Neural progenitor cell (in vitro differentiated cells): ENCODE data around the gene GOLIM4. TPM values are rescaled to one million over a fixed set of nuclear protein-coding genes. Genes with fewer than 3 reads are reported as not detected.

Experiments used
- DNase-seq: peaks from one replicate; pipeline ENCODE4 v3.0.0-alpha.2; 2016; ENCODE audit warnings: low spot score
- H2AFZ ChIP-seq: fragments of 200-600 bp; sonication (generic); replicated peaks from 2 replicates; pipeline ENCODE4 v1.6.1; 2016; ENCODE audit warnings: antibody characterized with exemption
- H3F3A ChIP-seq: fragments of 200-600 bp; sonication (generic); 2 replicates; pipeline ENCODE4 v1.6.1; 2016; ENCODE audit warnings: antibody characterized with exemption, low read depth
- H3K27ac ChIP-seq: fragments of 200-600 bp; sonication (generic); 2 replicates; pipeline ENCODE4 v1.5.1; 2016; ENCODE audit warnings: mild to moderate bottlenecking
- H3K27me3 ChIP-seq: fragments of 200-600 bp; sonication (generic); 2 replicates; pipeline ENCODE4 v1.6.1; 2016; ENCODE audit warnings: mild to moderate bottlenecking, moderate library complexity
- H3K36me3 ChIP-seq: fragments of 200-600 bp; sonication (generic); 2 replicates; pipeline ENCODE4 v1.5.1; 2016
- H3K4me1 ChIP-seq: fragments of 200-600 bp; sonication (generic); 2 replicates; pipeline ENCODE4 v1.6.1; 2016; ENCODE audit warnings: mixed run types
- H3K4me2 ChIP-seq: fragments of 200-600 bp; sonication (generic); 2 replicates; pipeline ENCODE4 v1.6.1; 2016
- H3K4me3 ChIP-seq: fragments of 200-600 bp; sonication (generic); 2 replicates; pipeline ENCODE4 v1.5.1; 2016
- H3K79me2 ChIP-seq: fragments of 200-600 bp; sonication (generic); 2 replicates; pipeline ENCODE4 v1.6.1; 2016; ENCODE audit warnings: low read depth
- H3K9ac ChIP-seq: fragments of 200-600 bp; sonication (generic); 2 replicates; pipeline ENCODE4 v1.6.1; 2016
- H3K9me3 ChIP-seq: fragments of 200-600 bp; sonication (generic); 2 replicates; pipeline ENCODE4 v1.5.1; 2016; ENCODE audit warnings: low read depth
- H4K20me1 ChIP-seq: fragments of 200-600 bp; sonication (generic); 2 replicates; pipeline ENCODE4 v1.6.1; 2016; ENCODE audit warnings: low read depth
- H3K27ac Mint-ChIP-seq: 3 replicates; pipeline ENCODE4 v1.8.0; 2021; ENCODE audit warnings: mixed read lengths
- H3K27me3 Mint-ChIP-seq: 2 replicates; pipeline ENCODE4 v1.8.0; 2022; ENCODE audit warnings: low read depth, mild to moderate bottlenecking, inconsistent platforms, moderate library complexity, mixed read lengths; ENCODE audit not compliant: insufficient read depth
- H3K36me3 Mint-ChIP-seq: 3 replicates; pipeline ENCODE4 v1.8.0; 2021; ENCODE audit warnings: mixed read lengths
- H3K4me1 Mint-ChIP-seq: 3 replicates; pipeline ENCODE4 v1.8.0; 2021; ENCODE audit warnings: mixed read lengths
- H3K4me3 Mint-ChIP-seq: 3 replicates; pipeline ENCODE4 v1.8.0; 2021; ENCODE audit warnings: mild to moderate bottlenecking, moderate library complexity, mixed read lengths
- H3K9me3 Mint-ChIP-seq: 3 replicates; pipeline ENCODE4 v1.8.0; 2020; ENCODE audit warnings: mixed read lengths
- EZH2 ChIP-seq: fragments of 200-600 bp; sonication (generic); IDR thresholded peaks from 2 replicates; pipeline ENCODE4 v1.6.1; 2017; ENCODE audit warnings: antibody characterized with exemption, mild to moderate bottlenecking, moderate library complexity
- EZH2phosphoT487 ChIP-seq: fragments of 200-600 bp; sonication (generic); IDR thresholded peaks from 2 replicates; pipeline ENCODE4 v1.6.1; 2017; ENCODE audit warnings: antibody characterized with exemption
- total RNA-seq: library from RNA; depleted of rRNA; stranded (reverse); fragments of >200 nt; gene quantifications from 2 replicates; pipeline ENCODE4 v1.2.3, GENCODE V29; 2015; ENCODE audit warnings: low replicate concordance
- TF ChIP-seq, protein P1 (sequence below): fragments of 200-600 bp; sonication (generic); IDR thresholded peaks from 2 replicates; pipeline ENCODE4 v1.5.1; 2017; ENCODE audit warnings: antibody characterized with exemption, mild to moderate bottlenecking

GOLIM4 gene
- total RNA-seq, 1 donor from 2014 or later, result 22.9 TPM

DNA sequence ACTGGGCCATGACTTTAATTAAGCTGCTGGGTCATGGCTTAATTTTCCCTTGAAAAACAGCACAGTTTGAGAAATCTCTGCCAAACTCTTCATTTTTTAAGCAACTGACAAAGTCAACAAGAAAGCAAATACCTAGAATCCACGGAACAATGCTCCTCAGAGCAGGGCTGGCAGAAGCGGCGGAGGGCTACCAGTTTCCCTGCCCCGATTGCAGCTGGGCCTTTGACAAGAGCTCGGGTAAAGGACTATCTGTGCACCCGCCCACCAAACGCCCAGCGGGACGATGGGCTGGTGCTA, 1.2 kb downstream of the GOLIM4 start:
- peak overlapping the region; percentile 2 for H3K9ac ChIP-seq
- no peaks in the 10 kb centered on the region for H3K27me3 Mint-ChIP-seq
- H3K4me2 ChIP-seq, result peak overlapping the region; percentile 97
- H2AFZ ChIP-seq, result peak overlapping the region; percentile 89
- H3K27ac ChIP-seq, result peak overlapping the region; percentile 53
- peaks cover 18% of the 10 kb centered on the region for H3F3A ChIP-seq
- peak; percentile 79 for DNase-seq
- H3K79me2 ChIP-seq, result peaks cover 51% of the 10 kb centered on the region
- H3K4me3 Mint-ChIP-seq, result peak overlapping the region; percentile 93
- H3K27ac Mint-ChIP-seq, result peak overlapping the region; percentile 82
- H3K36me3 ChIP-seq, result no peaks in the 10 kb centered on the region
- no peaks in the 10 kb centered on the region for H3K9me3 ChIP-seq
- TF ChIP-seq EZH2phosphoT487, result no peak
- TF ChIP-seq, protein P1, sequence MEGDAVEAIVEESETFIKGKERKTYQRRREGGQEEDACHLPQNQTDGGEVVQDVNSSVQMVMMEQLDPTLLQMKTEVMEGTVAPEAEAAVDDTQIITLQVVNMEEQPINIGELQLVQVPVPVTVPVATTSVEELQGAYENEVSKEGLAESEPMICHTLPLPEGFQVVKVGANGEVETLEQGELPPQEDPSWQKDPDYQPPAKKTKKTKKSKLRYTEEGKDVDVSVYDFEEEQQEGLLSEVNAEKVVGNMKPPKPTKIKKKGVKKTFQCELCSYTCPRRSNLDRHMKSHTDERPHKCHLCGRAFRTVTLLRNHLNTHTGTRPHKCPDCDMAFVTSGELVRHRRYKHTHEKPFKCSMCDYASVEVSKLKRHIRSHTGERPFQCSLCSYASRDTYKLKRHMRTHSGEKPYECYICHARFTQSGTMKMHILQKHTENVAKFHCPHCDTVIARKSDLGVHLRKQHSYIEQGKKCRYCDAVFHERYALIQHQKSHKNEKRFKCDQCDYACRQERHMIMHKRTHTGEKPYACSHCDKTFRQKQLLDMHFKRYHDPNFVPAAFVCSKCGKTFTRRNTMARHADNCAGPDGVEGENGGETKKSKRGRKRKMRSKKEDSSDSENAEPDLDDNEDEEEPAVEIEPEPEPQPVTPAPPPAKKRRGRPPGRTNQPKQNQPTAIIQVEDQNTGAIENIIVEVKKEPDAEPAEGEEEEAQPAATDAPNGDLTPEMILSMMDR, result no peak
- no peak for TF ChIP-seq EZH2
- H3K9me3 Mint-ChIP-seq, result no peaks in the 10 kb centered on the region
- peaks cover 49% of the 10 kb centered on the region for H4K20me1 ChIP-seq
- peak overlapping the region; percentile 78 for H3K4me3 ChIP-seq
- H3K4me1 Mint-ChIP-seq, result peaks cover 32% of the 10 kb centered on the region
- H3K27me3 ChIP-seq, result no peaks in the 10 kb centered on the region
- peaks cover 27% of the 10 kb centered on the region for H3K4me1 ChIP-seq
- no peaks in the 10 kb centered on the region for H3K36me3 Mint-ChIP-seq

DNA sequence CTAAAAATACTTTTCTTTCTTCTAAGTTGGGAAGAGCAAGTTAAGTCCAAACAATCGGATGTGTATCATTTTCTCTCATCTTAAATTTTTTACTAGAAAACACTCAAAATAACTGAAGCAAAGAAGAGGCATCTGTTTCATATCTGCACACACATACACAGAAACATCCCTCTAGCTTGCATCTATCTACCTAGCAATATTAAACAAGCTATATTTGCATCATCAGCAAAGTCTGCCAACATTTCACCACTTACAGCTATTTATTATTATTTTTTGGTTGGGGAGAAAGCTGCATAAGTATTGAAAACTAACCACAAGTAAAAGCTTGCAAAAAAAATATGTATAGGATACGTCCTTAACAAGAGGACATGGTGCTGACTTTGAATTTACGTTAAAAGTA, 1.9 kb downstream of the GOLIM4 start:
- Histone ChIP-seq H3K4me3 (peak overlapping the region; percentile 78), H4K20me1 (peaks cover 51% of the 10 kb centered on the region), H2AFZ (no peak overlapping the region), H3K4me2 (peak overlapping the region; percentile 97), H3K27me3 (no peaks in the 10 kb centered on the region), H3F3A (peaks cover 18% of the 10 kb centered on the region), H3K9me3 (no peaks in the 10 kb centered on the region), H3K9ac (no peak overlapping the region), H3K27ac (no peak overlapping the region), H3K4me1 (peaks cover 27% of the 10 kb centered on the region), H3K36me3 (no peaks in the 10 kb centered on the region), H3K79me2 (peaks cover 58% of the 10 kb centered on the region)
- no peaks in the 10 kb centered on the region for H3K9me3 Mint-ChIP-seq
- no peak overlapping the region for H3K27ac Mint-ChIP-seq
- TF ChIP-seq EZH2 (no peak), EZH2phosphoT487 (no peak)
- TF ChIP-seq, protein P1, result no peak
- peak overlapping the region; percentile 93 for H3K4me3 Mint-ChIP-seq
- DNase-seq, result no peak
- peaks cover 36% of the 10 kb centered on the region for H3K4me1 Mint-ChIP-seq
- H3K27me3 Mint-ChIP-seq, result no peaks in the 10 kb centered on the region
- no peaks in the 10 kb centered on the region for H3K36me3 Mint-ChIP-seq

DNA sequence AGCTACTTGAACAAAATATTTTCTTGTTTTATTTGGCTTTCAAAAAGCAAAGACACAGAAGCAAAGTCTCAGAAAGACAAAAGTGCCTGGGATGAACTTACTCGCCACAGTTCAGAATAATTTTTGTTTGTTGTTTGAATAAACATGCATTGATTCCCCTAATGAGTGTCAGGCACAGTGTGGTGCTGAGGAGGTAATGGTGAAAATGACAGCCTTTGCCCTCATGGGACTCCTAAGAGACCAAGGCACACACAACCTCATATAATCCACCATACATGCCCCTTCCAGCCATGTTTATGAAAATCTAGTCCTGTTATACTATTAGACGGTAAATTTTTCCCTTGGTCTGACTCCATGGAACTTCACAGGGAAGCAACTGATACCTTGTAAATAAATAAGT, 2.5 kb downstream of the GOLIM4 start:
- Histone ChIP-seq H3F3A (peaks cover 18% of the 10 kb centered on the region), H4K20me1 (peaks cover 57% of the 10 kb centered on the region), H3K4me2 (peak overlapping the region; percentile 97), H3K36me3 (no peaks in the 10 kb centered on the region), H3K9me3 (no peaks in the 10 kb centered on the region), H3K79me2 (peaks cover 63% of the 10 kb centered on the region), H3K9ac (no peak overlapping the region), H3K27ac (no peak overlapping the region), H3K4me3 (peak overlapping the region; percentile 78), H2AFZ (no peak overlapping the region), H3K27me3 (no peaks in the 10 kb centered on the region), H3K4me1 (peaks cover 27% of the 10 kb centered on the region)
- H3K4me3 Mint-ChIP-seq, result peak overlapping the region; percentile 93
- H3K27me3 Mint-ChIP-seq, result no peaks in the 10 kb centered on the region
- no peaks in the 10 kb centered on the region for H3K36me3 Mint-ChIP-seq
- no peak overlapping the region for H3K27ac Mint-ChIP-seq
- peaks cover 40% of the 10 kb centered on the region for H3K4me1 Mint-ChIP-seq
- H3K9me3 Mint-ChIP-seq, result no peaks in the 10 kb centered on the region
- no peak for DNase-seq
- TF ChIP-seq EZH2phosphoT487, result no peak
- TF ChIP-seq EZH2, result no peak
- TF ChIP-seq, protein P1, result no peak
